GM10248 (cell line): ENCODE measurements around the gene IL1RAP.

Experiments
- CTCF ChIA-PET: fragments of 300-600 bp; sonication (Branson Sonifier 250); formaldehyde crosslinking; extraction: SDS; loops from one replicate; lab custom pipeline; 2021; ENCODE audit warnings: antibody characterized with exemption; lab: Yijun Ruan, JAX
- POLR2A ChIA-PET: fragments of 350-650 bp; sonication (Branson Sonifier 250); formaldehyde crosslinking; extraction: SDS; loops from one replicate; lab custom pipeline; 2020; ENCODE audit warnings: antibody characterized with exemption; lab: Yijun Ruan, JAX
- DNase-seq: peaks from one replicate; pipeline ENCODE4 v3.0.0; 2012; ENCODE audit errors: extremely low spot score
- CTCF ChIP-seq: IDR thresholded peaks from 2 replicates; pipeline ENCODE4 v1.5.1; 2012; ENCODE audit warnings: mild to moderate bottlenecking, low read depth; ENCODE audit errors: extremely low read depth, missing control alignments, control extremely low read depth

IL1RAP gene

GRCh38 chr3:190486908-190487607, 26.8 kb upstream of the IL1RAP start:
- no peak for TF ChIP-seq CTCF
- CTCF ChIA-PET: no interaction called here
- DNase-seq: no peak
- POLR2A ChIA-PET: no interaction called here

- ChIA-PET CTCF (interaction anchor here (1.4 kb wide), 1 partner anchor 29 kb away, joined by 4 read pairs; no protein-coding TSS in a partner anchor), POLR2A (no interaction called here)
- no peak for TF ChIP-seq CTCF
- DNase-seq: no peak
Measured at GRCh38 chr3:190491533-190492054, 22.3 kb upstream of the IL1RAP start.

GRCh38 chr3:190492129-190492528, 21.8 kb upstream of the IL1RAP start:
- ChIA-PET POLR2A (no interaction called here), CTCF (interaction anchor here (1.4 kb wide), 1 partner anchor 29 kb away, joined by 4 read pairs; no protein-coding TSS in a partner anchor)

GRCh38 chr3:190492966-190493365, 20.9 kb upstream of the IL1RAP start:
- CTCF ChIA-PET: interaction anchor here (1.0 kb wide), 1 partner anchor 21 kb away, joined by 3 read pairs; no protein-coding TSS in a partner anchor
- POLR2A ChIA-PET: no interaction called here
- no peak for TF ChIP-seq CTCF
- no peak for DNase-seq

More at GRCh38 chr3:190492129-190492528, 21.8 kb upstream of the IL1RAP start:
- TF ChIP-seq CTCF: no peak
- DNase-seq: no peak

GRCh38 chr3:190494907-190495306, 19.0 kb upstream of the IL1RAP start:
- CTCF ChIA-PET: interaction anchor here (1.6 kb wide), 1 partner anchor 35 kb away, joined by 5 read pairs; no protein-coding TSS in a partner anchor
- TF ChIP-seq CTCF: no peak
- POLR2A ChIA-PET: no interaction called here
- DNase-seq: no peak

GRCh38 chr3:190495354-190495753, 18.5 kb upstream of the IL1RAP start:
- POLR2A ChIA-PET: no interaction called here
- CTCF ChIA-PET: interaction anchor here (1.6 kb wide), 1 partner anchor 36 kb away, joined by 5 read pairs; no protein-coding TSS in a partner anchor
- DNase-seq: no peak
- TF ChIP-seq CTCF: no peak
